Heart left ventricle (tissue), 13 donors: Measurements from ENCODE around the gene KLF2.
A peak's percentile ranks its signal among the peaks of the same experiment; 100 is the strongest.

Experiments used
- POLR2A ChIP-seq, 2 donors: fragments of 450-650 bp; IDR thresholded peaks; one replicate each; pipeline ENCODE4 v1.6.1; 2017; ENCODE audit warnings: antibody characterized with exemption in 2 of 2, mild to moderate bottlenecking in 2 of 2, moderate library complexity in 2 of 2
- TF ChIP-seq, protein P1 (sequence below), 12 donors: fragments of 200-600 bp; sonication (generic) in 4 of 12; IDR thresholded peaks; one replicate each; pipeline versions ENCODE4 v1.5.0 to v1.8.0; 2018 to 2022; ENCODE audit warnings: antibody characterized with exemption in 12 of 12, mild to moderate bottlenecking in 5 of 12
- donor health status: ischemic (EF 13 %, LVEDD 7.1; RV severe dilation, severe dysfunction).
- donor health status: DM: no; HTN: yes; CAD: no.
- donor health status: DM: no; HTN: no; CAD: no.
- donor health status: ischemic (EF 25% LVEDD 6.9; RV normal size, moderate dysfunction).
- donor health status: ischemic (EF 25% LVEDD 5.7; RV mildly dilated, moderate dysfunction).
- donor health status: ischemic (EF 35%, LVEDD 5.7; RV mildly dilated, moderate dysfunction).
- donor health status: nonischemic (EF 11% LVEDD 7.7; RV severe dilation, severe dysfunction).
- donor health status: DM: yes; HTN: yes; CAD: no.
- donor health status: PGD.
- donor health status: ischemic (EF 29% LVEDD 5.4; RV normal size, mild dysfunction).
- donor health status: nonischemic (EF 23%, LVEDD 6.1; RV moderate dilation, normal function).

DNA sequence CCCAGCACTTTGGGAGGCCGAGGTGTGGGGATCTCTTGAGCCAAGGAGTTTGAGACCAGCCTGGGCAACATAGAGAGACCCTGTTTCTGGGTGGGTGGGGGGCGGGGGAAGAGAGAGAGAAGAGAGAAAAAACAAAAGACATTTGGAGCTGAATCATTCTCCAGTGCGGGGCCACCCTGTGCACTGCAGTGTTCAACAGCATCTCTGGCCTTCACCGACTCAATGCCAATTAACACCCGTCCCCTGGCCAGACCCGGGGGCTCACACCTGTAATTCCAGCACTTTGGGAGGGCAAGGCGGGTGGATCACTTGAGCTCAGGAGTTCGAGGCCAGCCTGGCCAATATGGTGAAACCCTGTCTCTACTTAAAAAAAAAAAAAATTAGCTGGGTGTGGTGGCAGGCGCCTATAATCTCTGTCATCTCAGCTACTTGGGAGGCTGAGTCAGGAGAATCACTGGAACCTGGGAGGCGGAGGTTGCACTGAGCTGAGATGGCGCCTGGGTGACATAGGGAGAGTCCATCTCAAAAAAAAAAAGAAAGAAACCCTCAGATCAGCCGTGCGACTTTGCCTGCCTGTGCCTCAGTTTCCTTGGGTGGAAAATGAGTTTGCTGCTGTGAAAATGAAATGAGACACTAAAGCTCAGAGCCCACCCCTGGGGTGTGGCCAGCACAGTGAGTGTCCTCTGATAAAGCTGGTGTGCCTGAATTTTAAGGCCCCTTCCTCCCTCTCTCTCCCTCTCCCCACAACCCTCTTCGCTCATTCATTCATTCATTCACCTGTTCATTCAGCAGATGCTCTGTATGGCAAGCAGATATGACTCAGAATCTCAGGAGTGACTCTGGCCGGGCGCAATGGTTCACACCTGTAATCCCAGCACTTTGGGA is 6.4 kb downstream of the KLF2 start:
- TF ChIP-seq, protein P1, sequence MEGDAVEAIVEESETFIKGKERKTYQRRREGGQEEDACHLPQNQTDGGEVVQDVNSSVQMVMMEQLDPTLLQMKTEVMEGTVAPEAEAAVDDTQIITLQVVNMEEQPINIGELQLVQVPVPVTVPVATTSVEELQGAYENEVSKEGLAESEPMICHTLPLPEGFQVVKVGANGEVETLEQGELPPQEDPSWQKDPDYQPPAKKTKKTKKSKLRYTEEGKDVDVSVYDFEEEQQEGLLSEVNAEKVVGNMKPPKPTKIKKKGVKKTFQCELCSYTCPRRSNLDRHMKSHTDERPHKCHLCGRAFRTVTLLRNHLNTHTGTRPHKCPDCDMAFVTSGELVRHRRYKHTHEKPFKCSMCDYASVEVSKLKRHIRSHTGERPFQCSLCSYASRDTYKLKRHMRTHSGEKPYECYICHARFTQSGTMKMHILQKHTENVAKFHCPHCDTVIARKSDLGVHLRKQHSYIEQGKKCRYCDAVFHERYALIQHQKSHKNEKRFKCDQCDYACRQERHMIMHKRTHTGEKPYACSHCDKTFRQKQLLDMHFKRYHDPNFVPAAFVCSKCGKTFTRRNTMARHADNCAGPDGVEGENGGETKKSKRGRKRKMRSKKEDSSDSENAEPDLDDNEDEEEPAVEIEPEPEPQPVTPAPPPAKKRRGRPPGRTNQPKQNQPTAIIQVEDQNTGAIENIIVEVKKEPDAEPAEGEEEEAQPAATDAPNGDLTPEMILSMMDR (IDR thresholded peaks at IDR 0.05): no peak
- peak in 1 of 2 donors; percentile 6 for TF ChIP-seq POLR2A (IDR thresholded peaks at IDR 0.05)
